ENCODE results near the gene RAB21.

GRCh38 chr12:71790331-71790730 lies 35.7 kb downstream of the RAB21 start:
- TF ChIP-seq RAD21 (IDR thresholded peaks at IDR 0.05; ENCODE audit: low read length): no peak
- TF ChIP-seq, protein P1, sequence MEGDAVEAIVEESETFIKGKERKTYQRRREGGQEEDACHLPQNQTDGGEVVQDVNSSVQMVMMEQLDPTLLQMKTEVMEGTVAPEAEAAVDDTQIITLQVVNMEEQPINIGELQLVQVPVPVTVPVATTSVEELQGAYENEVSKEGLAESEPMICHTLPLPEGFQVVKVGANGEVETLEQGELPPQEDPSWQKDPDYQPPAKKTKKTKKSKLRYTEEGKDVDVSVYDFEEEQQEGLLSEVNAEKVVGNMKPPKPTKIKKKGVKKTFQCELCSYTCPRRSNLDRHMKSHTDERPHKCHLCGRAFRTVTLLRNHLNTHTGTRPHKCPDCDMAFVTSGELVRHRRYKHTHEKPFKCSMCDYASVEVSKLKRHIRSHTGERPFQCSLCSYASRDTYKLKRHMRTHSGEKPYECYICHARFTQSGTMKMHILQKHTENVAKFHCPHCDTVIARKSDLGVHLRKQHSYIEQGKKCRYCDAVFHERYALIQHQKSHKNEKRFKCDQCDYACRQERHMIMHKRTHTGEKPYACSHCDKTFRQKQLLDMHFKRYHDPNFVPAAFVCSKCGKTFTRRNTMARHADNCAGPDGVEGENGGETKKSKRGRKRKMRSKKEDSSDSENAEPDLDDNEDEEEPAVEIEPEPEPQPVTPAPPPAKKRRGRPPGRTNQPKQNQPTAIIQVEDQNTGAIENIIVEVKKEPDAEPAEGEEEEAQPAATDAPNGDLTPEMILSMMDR (conservative IDR thresholded peaks at IDR 0.05; ENCODE audit: low read depth, low read length): no peak
- no peak for TF ChIP-seq MAFK (IDR thresholded peaks at IDR 0.05; ENCODE audit: low read depth, low read length)
- no peak for TF ChIP-seq ELK1 (IDR thresholded peaks at IDR 0.05; ENCODE audit: borderline replicate concordance, low read depth, low read length)
- TF ChIP-seq CEBPB (IDR thresholded peaks at IDR 0.05; ENCODE audit: low read depth, low read length): no peak
- no peak for TF ChIP-seq SMC3 (IDR thresholded peaks at IDR 0.05; ENCODE audit: low read depth, low read length)
- TF ChIP-seq POLR2A (IDR thresholded peaks at IDR 0.05; ENCODE audit: low read depth, low read length): no peak
- no peak for TF ChIP-seq CHD1 (IDR thresholded peaks at IDR 0.05; ENCODE audit: low read depth, low read length)
- TF ChIP-seq, protein P2, sequence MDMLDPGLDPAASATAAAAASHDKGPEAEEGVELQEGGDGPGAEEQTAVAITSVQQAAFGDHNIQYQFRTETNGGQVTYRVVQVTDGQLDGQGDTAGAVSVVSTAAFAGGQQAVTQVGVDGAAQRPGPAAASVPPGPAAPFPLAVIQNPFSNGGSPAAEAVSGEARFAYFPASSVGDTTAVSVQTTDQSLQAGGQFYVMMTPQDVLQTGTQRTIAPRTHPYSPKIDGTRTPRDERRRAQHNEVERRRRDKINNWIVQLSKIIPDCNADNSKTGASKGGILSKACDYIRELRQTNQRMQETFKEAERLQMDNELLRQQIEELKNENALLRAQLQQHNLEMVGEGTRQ (IDR thresholded peaks at IDR 0.05; ENCODE audit: low read depth, low read length): no peak

Measured in IMR-90 (cell line).